SK-N-SH (cell line): Measurements from ENCODE around the gene ZNHIT3.

ENCODE experiments used
- CTCF ChIP-seq: fragments of 200-600 bp; sonication (generic); IDR thresholded peaks from 2 replicates; pipeline ENCODE4 v1.6.1; 2017; ENCODE audit warnings: antibody characterized with exemption, mild to moderate bottlenecking, moderate library complexity
- ELF1 ChIP-seq: IDR thresholded peaks from 2 replicates; pipeline ENCODE4 v1.4.0; 2012
- JUND ChIP-seq: IDR thresholded peaks from 2 replicates; pipeline ENCODE4 v1.4.0; 2012
- RAD21 ChIP-seq: IDR thresholded peaks from 2 replicates; pipeline ENCODE4 v1.6.1; 2012; ENCODE audit warnings: mild to moderate bottlenecking, low read length

- TF ChIP-seq CTCF (no peak), JUND (no peak), ELF1 (no peak), RAD21 (no peak)
Measured at GRCh38 chr17:36527621-36528250, 41.3 kb downstream of the ZNHIT3 start.
